A673 (cell line): Measurements from ENCODE around the gene GALC.

Experiments
- CTCF ChIP-seq: fragments of 300-800, 200-600 bp; sonication (generic); conservative IDR thresholded peaks from 2 replicates; pipeline ENCODE4 v1.5.1; 2017; ENCODE audit warnings: low read depth, mild to moderate bottlenecking, antibody characterized with exemption, low read length, moderate library complexity, mixed read lengths
- EZH2 ChIP-seq: fragments of 200-600 bp; sonication (generic); IDR thresholded peaks from 2 replicates; pipeline ENCODE4 v1.6.1; 2017; ENCODE audit warnings: borderline replicate concordance, low read depth, mild to moderate bottlenecking, mixed read lengths, antibody characterized with exemption, low read length; ENCODE audit not compliant: poor library complexity, severe bottlenecking

- TF ChIP-seq CTCF (no peak), EZH2 (no peak)
Observed at GRCh38 chr14:88026890-88027289, 33.9 kb upstream of the GALC start.
